ENCODE measurements around the gene COX6A2.

Gene COX6A2

GRCh38 chr16:31428279-31428597 is at the start of gene COX6A2:
Gene COX6A2, minus strand, starts transcription at chr16:31428360. Its CDS starts 35 bp downstream, at chr16:31428325.
- no peak for TF ChIP-seq FOXP2 (optimal IDR thresholded peaks at IDR 0.05; ENCODE audit: control extremely low read depth, extremely low read length, insufficient read depth)
- TF ChIP-seq POLR2AphosphoS5 (IDR thresholded peaks at IDR 0.05; ENCODE audit: borderline replicate concordance, low read depth, low read length): no peak
- TF ChIP-seq EZH2 (IDR thresholded peaks at IDR 0.05): no peak
- Histone ChIP-seq H3K9me3 (ENCODE audit: low read depth, low read length) (no peaks in the 10 kb centered on the region), H3K36me3 (ENCODE audit: insufficient read depth, low read length) (no peaks in the 10 kb centered on the region), H3K4me3 (no peak within 1 kb of the TSS), H3K27ac (no peak within 1 kb of the TSS), H3K9ac (ENCODE audit: insufficient read length) (no peak within 1 kb of the TSS)
- DNase-seq (ENCODE audit: low read depth, low spot score): no peak

- no peak overlapping the region for H3K4me3 ChIP-seq
- no peaks in the 10 kb centered on the region for H3K9me3 ChIP-seq (ENCODE audit: low read depth, low read length)
- TF ChIP-seq POLR2AphosphoS5 (IDR thresholded peaks at IDR 0.05; ENCODE audit: borderline replicate concordance, low read depth, low read length): no peak
- no peak for TF ChIP-seq FOXP2 (optimal IDR thresholded peaks at IDR 0.05; ENCODE audit: control extremely low read depth, extremely low read length, insufficient read depth)
- no peak for TF ChIP-seq EZH2 (IDR thresholded peaks at IDR 0.05)
- no peak overlapping the region for H3K9ac ChIP-seq (ENCODE audit: insufficient read length)
- H3K36me3 ChIP-seq (ENCODE audit: insufficient read depth, low read length): no peaks in the 10 kb centered on the region
- no peak for DNase-seq (ENCODE audit: low read depth, low spot score)
- no peak overlapping the region for H3K27ac ChIP-seq
Observed at GRCh38 chr16:31477220-31478216, 49.4 kb upstream of the COX6A2 start.

DNA sequence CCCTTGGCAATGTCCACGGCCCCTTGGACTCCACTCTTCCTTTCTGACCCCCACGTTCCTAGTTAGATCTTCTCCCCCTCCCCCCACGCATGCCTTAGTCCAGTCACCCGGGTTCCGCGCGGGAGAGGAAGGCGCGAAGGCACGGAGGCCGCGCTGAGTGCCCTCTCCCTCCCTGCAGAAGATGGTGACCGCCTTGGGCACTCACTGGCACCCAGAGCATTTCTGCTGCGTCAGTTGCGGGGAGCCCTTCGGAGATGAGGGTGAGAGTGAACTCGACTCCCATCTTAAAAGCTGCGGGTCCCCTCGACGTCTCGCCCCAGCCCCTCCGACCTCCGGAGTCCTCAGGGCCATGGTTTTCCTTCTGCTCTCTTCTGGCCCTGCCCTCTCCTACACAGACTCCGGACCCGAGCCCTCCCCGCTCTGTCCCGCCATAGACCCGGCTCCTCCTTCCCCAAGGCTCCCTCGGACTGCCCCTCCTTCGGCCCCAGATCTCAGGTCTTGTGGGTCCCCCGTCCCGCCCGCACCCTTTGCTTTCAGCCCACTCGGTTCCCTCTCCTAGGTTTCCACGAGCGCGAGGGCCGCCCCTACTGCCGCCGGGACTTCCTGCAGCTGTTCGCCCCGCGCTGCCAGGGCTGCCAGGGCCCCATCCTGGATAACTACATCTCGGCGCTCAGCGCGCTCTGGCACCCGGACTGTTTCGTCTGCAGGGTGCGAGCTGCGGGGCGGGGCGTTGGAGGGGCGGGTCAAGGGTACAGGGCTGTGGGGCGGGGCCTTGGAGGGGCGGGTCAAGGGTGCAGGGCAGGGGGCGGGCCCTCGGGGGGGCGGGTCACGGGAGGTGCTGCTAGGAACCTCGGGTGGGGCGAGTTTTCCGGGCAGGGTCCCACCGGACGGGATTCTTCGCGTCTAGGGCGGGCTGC is 48.4 kb upstream of the COX6A2 start:
- H3K9me3 ChIP-seq (ENCODE audit: low read depth, low read length): no peaks in the 10 kb centered on the region
- H3K36me3 ChIP-seq (ENCODE audit: insufficient read depth, low read length): no peaks in the 10 kb centered on the region
- TF ChIP-seq FOXP2 (optimal IDR thresholded peaks at IDR 0.05; ENCODE audit: control extremely low read depth, extremely low read length, insufficient read depth) (no peak), POLR2AphosphoS5 (IDR thresholded peaks at IDR 0.05; ENCODE audit: borderline replicate concordance, low read depth, low read length) (no peak), EZH2 (IDR thresholded peaks at IDR 0.05) (no peak)
- no peak for DNase-seq (ENCODE audit: low read depth, low spot score)
- H3K27ac ChIP-seq: no peak overlapping the region
- no peak overlapping the region for H3K9ac ChIP-seq (ENCODE audit: insufficient read length)
- H3K4me3 ChIP-seq: no peak overlapping the region

DNA sequence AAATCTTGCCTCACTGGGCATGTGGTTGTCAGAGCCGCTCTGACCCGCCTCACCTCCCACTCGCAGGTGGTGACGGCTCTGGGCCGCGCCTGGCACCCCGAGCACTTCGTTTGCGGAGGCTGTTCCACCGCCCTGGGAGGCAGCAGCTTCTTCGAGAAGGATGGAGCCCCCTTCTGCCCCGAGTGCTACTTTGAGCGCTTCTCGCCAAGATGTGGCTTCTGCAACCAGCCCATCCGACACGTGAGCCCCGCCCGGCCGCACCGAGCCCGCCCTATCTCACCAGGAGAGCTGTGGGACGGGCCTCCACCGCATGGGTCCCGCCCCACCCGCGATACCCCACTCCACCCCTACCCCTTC is 47.8 kb upstream of the COX6A2 start:
- DNase-seq (ENCODE audit: low read depth, low spot score): no peak
- no peak for TF ChIP-seq EZH2 (IDR thresholded peaks at IDR 0.05)
- no peak for TF ChIP-seq POLR2AphosphoS5 (IDR thresholded peaks at IDR 0.05; ENCODE audit: borderline replicate concordance, low read depth, low read length)
- TF ChIP-seq FOXP2 (optimal IDR thresholded peaks at IDR 0.05; ENCODE audit: control extremely low read depth, extremely low read length, insufficient read depth): no peak
- Histone ChIP-seq H3K9me3 (ENCODE audit: low read depth, low read length) (no peaks in the 10 kb centered on the region), H3K27ac (no peak overlapping the region), H3K36me3 (ENCODE audit: insufficient read depth, low read length) (no peaks in the 10 kb centered on the region), H3K9ac (ENCODE audit: insufficient read length) (no peak overlapping the region), H3K4me3 (no peak overlapping the region)

GRCh38 chr16:31474773-31475738 is 46.9 kb upstream of the COX6A2 start:
- no peak for TF ChIP-seq POLR2AphosphoS5 (IDR thresholded peaks at IDR 0.05; ENCODE audit: borderline replicate concordance, low read depth, low read length)
- no peak for DNase-seq (ENCODE audit: low read depth, low spot score)
- Histone ChIP-seq H3K27ac (no peak overlapping the region), H3K9ac (ENCODE audit: insufficient read length) (no peak overlapping the region), H3K36me3 (ENCODE audit: insufficient read depth, low read length) (no peaks in the 10 kb centered on the region), H3K4me3 (no peak overlapping the region), H3K9me3 (ENCODE audit: low read depth, low read length) (no peaks in the 10 kb centered on the region)

GRCh38 chr16:31474173-31474714 is 46.1 kb upstream of the COX6A2 start:
- no peak overlapping the region for H3K9ac ChIP-seq (ENCODE audit: insufficient read length)
- no peaks in the 10 kb centered on the region for H3K9me3 ChIP-seq (ENCODE audit: low read depth, low read length)
- no peak overlapping the region for H3K27ac ChIP-seq
- H3K36me3 ChIP-seq (ENCODE audit: insufficient read depth, low read length): no peaks in the 10 kb centered on the region
- TF ChIP-seq EZH2 (IDR thresholded peaks at IDR 0.05) (no peak), POLR2AphosphoS5 (IDR thresholded peaks at IDR 0.05; ENCODE audit: borderline replicate concordance, low read depth, low read length) (no peak), FOXP2 (optimal IDR thresholded peaks at IDR 0.05; ENCODE audit: control extremely low read depth, extremely low read length, insufficient read depth) (no peak)
- H3K4me3 ChIP-seq: no peak overlapping the region
- DNase-seq (ENCODE audit: low read depth, low spot score): no peak

GRCh38 chr16:31473264-31473984 is 45.3 kb upstream of the COX6A2 start:
- Histone ChIP-seq H3K27ac (no peak overlapping the region), H3K36me3 (ENCODE audit: insufficient read depth, low read length) (no peaks in the 10 kb centered on the region), H3K9ac (ENCODE audit: insufficient read length) (no peak overlapping the region), H3K4me3 (no peak overlapping the region), H3K9me3 (ENCODE audit: low read depth, low read length) (no peaks in the 10 kb centered on the region)
- DNase-seq (ENCODE audit: low read depth, low spot score): no peak
- no peak for TF ChIP-seq EZH2 (IDR thresholded peaks at IDR 0.05)
